Fibroblast of gingiva (primary cell): ENCODE data around the gene BLM.
"Not testable (repeated sequence)": the region's sequence is repeated elsewhere in the genome, so short reads cannot be mapped to it uniquely, and the experiment has no call there.

Experiments
- DNase-seq: peaks from one replicate; pipeline ENCODE4 v3.0.0-alpha.2; 2011; ENCODE audit warnings: low read depth

The BLM gene

GRCh38 chr15:90740545-90740944, 23.4 kb downstream of the BLM start:
- DNase-seq: not testable (repeated sequence)

DNA sequence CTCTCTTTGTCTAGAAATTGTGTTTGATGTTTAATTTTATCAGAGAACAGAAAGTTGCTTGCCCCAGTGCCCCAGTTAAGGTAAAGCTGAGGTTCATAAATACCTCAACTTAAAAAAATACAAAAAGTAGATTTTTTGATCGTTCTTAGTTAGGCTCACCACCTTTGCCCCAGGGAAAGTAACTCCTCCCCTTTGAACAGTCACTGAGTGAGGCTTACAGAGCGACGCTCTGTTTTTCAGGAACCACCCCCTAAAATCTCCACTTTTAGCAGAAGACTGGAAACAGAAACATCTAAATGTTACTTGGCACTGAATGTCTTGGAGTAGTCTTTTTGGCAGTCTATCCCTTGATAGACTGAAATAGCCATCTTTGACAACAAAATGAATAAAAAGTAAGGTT, 24.9 kb downstream of the BLM start:
- no peak for DNase-seq

GRCh38 chr15:90743407-90743806, 26.3 kb downstream of the BLM start:
- no peak for DNase-seq

DNA sequence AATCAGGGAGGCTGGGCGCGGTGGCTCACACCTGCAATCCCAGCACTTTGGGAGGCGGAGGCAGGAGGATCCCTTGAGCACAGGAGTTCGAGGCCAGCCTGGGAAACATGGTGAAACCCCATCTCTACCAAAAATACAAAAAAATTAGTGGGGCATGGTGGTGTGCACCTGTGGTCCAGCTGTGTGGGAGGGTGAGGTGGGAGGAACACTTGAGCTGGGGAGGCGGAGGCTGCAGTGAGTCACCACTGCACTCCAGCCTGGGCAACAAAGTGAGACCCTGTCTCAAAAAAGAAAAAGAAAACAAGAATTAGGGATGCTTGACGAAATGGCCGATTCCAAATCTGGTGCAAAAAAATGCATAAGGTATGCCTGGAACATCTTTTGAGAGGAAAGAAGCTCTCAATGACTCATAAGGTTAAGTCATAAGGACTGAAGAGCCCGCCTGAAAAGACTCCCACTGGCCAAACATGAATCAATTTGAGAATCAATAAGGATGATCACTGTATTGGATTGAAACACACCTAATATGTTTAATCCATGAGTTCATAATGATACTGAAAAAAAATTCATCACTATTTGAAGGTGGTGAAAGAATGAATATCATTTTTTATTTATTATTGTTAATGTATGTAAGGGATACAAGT, 27.7 kb downstream of the BLM start:
- no peak for DNase-seq

DNA sequence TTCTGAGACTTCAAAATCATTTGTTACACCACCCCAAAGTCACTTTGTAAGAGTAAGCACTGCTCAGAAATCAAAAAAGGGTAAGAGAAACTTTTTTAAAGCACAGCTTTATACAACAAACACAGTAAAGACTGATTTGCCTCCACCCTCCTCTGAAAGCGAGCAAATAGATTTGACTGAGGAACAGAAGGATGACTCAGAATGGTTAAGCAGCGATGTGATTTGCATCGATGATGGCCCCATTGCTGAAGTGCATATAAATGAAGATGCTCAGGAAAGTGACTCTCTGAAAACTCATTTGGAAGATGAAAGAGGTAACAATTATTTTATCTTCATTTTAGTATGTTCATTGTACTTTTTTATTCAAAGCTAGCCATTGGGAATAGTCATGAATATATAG, 32.6 kb downstream of the BLM start:
- DNase-seq: no peak

- DNase-seq: no peak
Observed at GRCh38 chr15:90750186-90750585, 33.0 kb downstream of the BLM start.

DNA sequence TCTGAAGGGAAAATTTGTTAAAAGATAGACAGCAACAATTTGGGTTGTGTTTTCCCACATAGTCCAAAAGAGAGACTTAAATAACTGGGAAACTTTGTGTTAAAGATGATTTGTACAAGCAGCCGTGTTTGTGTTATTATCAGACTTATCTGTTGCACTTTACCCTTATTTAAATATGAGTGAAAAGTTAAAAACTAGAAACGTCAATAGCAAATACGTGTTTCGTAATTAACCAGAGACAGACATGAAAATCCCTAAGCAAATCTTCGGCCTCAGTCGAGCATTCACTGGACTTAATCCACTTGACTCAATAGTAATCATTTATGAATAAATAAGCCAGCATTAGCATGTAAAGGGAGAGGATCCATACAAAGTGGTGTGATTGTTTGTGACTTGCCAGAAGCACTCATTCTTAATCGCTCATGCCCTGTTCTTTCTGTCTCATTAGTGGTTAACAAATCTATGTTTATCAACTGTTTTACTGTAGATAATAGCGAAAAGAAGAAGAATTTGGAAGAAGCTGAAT, 34.2 kb downstream of the BLM start:
- DNase-seq: no peak

DNA sequence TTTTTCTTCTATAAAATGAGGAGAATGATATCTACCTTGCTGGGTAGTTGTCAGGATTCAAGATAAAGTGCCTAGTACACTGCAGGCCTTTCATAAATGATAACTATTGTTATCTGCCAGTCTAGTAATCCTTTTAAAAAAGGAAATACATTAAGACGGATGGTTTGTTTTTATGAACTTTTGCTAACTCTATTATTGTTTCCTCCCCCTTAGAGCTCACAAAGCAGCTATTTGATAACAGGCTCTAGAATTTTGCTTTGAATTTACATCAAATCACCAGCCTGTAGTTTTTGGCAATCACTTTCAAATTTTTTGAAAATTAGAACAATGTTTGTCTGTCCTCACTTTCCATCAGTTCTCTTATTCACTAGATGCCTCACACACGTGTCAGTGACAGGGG, 39.8 kb downstream of the BLM start:
- DNase-seq: no peak

DNA sequence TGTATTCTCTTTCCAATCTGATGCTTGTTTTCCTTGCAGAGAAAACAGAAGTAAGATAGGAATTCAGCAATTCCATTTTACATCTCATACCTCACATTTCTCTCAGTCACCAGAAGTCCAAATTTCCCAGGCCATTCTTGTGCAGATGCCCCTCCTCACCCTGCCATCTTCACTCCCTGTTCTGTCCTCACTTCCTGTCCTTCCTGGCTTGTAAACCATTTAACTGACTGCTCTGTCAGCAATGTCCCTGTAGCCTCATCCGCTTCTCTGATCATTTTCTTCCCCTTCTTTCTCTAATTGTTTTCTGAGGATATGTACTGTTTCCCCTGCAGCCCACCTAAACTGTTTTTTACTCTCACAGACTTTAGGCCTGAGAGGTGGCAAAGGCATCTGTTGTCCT, 40.3 kb downstream of the BLM start:
- DNase-seq: no peak

- no peak for DNase-seq
Observed at GRCh38 chr15:90760661-90761232, 43.6 kb downstream of the BLM start.

- DNase-seq: peak; percentile 4
Observed at GRCh38 chr15:90761629-90762028, 44.5 kb downstream of the BLM start.

DNA sequence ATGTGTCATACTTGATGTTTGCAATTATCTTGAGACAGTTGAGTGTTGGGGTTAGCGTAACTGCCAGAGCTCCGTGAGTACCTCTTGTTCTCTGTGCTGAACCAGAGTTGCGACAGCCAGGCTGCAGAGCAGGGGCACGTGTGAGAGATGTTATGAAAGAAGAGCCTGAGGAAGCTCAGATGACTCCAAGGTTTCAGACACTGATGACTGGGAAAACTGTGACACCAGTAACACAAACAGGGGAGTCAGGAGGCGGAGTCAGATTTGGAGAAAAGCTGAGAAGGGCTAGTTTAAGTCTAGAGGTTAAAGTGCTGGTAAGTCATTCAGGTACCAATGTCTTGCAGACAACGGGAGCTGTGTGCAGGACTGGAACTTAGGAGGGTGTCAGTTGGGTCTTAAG, 45.0 kb downstream of the BLM start:
- DNase-seq: peak; percentile 94

DNA sequence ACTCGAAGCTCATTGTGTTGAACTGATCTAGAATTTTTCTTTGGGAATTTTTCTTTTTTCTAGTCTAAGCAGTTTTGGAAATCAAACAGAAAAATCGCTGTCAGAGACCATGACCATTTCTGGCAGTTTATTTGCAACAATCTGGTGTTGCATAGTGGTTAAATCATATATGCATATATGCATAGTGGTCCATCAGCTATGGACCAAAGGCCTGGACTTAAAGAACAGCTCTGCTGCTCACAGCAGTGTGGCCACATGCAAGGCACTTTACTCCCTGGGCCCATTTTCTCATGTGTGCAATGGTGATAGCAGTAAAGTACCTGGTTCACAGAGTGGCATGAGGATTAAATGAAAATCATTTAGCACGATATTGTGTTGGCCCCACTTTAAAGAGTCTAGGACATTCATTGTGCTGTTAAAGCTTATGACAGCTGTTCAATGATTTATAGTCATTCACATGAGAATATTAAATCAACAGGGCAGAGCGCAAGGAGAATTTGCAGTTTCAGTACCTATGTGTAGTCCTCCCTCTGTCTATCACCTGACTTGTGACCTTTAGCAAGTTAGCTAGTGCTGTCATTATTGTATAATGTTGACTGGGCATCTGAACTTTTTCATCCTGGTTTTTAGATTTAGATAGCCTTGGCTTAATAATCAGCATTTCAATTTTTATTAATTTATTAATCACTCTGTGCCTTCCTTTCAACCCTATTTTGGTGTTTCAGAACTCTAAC, 46.4 kb downstream of the BLM start:
- no peak for DNase-seq

DNA sequence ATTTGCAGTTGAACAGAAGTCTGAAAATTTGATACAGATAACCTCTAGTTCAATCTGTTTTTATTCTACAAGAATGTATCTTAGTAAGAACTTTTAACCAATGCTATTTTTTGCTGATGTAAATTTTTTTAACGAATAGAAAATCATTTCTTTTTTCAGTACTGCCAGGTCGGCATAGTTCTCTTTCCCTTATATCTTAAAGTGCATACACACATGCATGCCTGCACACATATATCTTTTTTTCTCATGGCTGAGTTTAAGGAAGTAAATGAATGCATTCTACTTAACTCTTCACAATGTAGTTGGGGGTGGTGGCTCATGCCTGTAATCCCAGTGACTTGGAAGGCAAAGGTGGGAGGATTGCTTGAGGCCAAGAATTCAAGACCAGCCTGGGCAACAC, 48.4 kb downstream of the BLM start:
- no peak for DNase-seq

DNA sequence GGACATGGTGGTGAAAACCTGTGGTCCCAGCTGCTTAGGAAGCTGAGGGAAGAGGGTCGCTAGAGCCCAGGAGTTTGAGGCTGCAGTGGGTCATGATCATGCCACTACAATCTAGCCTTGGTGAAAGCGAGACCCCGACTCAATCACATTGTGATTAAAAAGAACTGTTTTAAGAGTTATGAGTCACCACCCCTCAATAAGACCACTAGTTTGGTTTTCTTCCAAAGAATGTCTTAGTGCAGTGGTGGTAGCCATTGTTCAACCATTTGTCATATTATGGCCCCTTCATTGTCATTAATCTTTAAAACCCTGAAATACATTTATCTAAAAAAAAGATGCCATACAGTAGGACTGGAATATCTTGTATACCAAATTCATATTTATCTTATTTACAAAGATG, 48.8 kb downstream of the BLM start:
- DNase-seq: no peak

- no peak for DNase-seq
Observed at GRCh38 chr15:90769375-90769774, 52.2 kb downstream of the BLM start.

- DNase-seq: no peak
Observed at GRCh38 chr15:90773485-90773884, 56.3 kb downstream of the BLM start.

- no peak for DNase-seq
Observed at GRCh38 chr15:90774731-90775514, 57.8 kb downstream of the BLM start.

DNA sequence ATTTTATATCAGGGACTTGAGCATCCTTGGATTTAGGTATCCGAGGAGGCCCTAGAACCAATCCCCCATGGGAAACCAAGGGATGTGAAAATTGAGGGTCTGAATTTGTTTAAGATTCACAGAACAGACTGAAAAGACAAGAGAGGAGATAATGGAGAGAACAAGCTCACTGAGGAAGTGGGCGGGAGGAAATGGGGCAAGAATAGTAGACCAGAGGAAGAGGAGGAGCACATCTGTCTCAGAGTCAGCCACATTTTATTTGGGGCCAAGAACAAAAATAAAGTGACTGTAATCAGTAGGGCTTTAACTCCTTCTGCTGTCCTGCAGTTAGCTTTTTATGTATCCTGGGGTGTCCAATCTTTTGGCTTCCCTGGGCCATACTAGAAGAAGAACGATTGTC, 63.8 kb downstream of the BLM start:
- DNase-seq: no peak

GRCh38 chr15:90782442-90782841, 65.3 kb downstream of the BLM start:
- DNase-seq: no peak

DNA sequence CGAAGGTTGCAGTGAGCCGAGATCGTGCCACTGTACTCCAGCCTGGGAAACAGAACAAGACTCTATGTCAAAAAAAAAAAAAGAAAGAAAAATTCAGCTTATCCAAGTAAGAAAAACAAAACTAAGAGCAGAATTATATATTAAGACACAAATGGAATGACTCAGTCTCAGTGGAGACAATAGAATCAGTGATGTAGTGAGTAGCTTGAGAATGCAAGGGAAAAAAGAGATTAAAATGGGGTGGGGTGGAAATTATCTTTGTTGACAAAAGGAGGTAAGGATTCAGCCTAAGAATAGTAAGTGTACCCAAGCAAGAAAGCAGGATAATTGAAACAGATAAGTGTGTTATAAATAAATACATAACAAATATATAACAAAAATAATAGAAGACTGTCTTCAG, 70.7 kb downstream of the BLM start:
- no peak for DNase-seq

- DNase-seq: no peak
Observed at GRCh38 chr15:90789462-90789861, 72.3 kb downstream of the BLM start.

- DNase-seq: no peak
Observed at GRCh38 chr15:90790057-90790456, 72.9 kb downstream of the BLM start.
